Islet of Langerhans (tissue), 1 donor: ENCODE results near the gene PPFIBP1.
"Not testable (repeated sequence)": the region's sequence is repeated elsewhere in the genome, so short reads cannot be mapped to it uniquely, and the experiment has no call there.

Experiments used
- FAIRE-seq: peaks from one replicate; lab custom pipeline; 2011; peaks lifted over from hg19 to GRCh38; lab: Jason Lieb, UNC

The PPFIBP1 gene

GRCh38 chr12:27542628-27543027, 18.6 kb downstream of the PPFIBP1 start:
- FAIRE-seq, result no peak

- FAIRE-seq, result not testable (repeated sequence)
These were observed 20.9 kb downstream of the PPFIBP1 start for GRCh38 chr12:27544858-27545257.

GRCh38 chr12:27545665-27546064, 21.7 kb downstream of the PPFIBP1 start:
- no peak for FAIRE-seq

GRCh38 chr12:27547592-27547991, 23.6 kb downstream of the PPFIBP1 start:
- no peak for FAIRE-seq

- FAIRE-seq, result no peak
These were observed 24.5 kb downstream of the PPFIBP1 start for GRCh38 chr12:27548301-27549199.

GRCh38 chr12:27549236-27549800, 25.3 kb downstream of the PPFIBP1 start:
- no peak for FAIRE-seq

GRCh38 chr12:27549801-27550652, 26.0 kb downstream of the PPFIBP1 start:
- FAIRE-seq, result no peak

- no peak for FAIRE-seq
These were observed 26.6 kb downstream of the PPFIBP1 start for GRCh38 chr12:27550653-27550975.

- no peak for FAIRE-seq
These were observed 27.3 kb downstream of the PPFIBP1 start for GRCh38 chr12:27551172-27551840.

GRCh38 chr12:27552235-27552634, 28.2 kb downstream of the PPFIBP1 start:
- FAIRE-seq, result no peak

GRCh38 chr12:27552886-27553560, 29.0 kb downstream of the PPFIBP1 start:
- no peak for FAIRE-seq

GRCh38 chr12:27553941-27554340, 29.9 kb downstream of the PPFIBP1 start:
- no peak for FAIRE-seq

GRCh38 chr12:27554421-27555186, 30.6 kb downstream of the PPFIBP1 start:
- no peak for FAIRE-seq

- FAIRE-seq, result no peak
These were observed 31.4 kb downstream of the PPFIBP1 start for GRCh38 chr12:27555361-27555760.

GRCh38 chr12:27555925-27556778, 32.1 kb downstream of the PPFIBP1 start:
- no peak for FAIRE-seq

GRCh38 chr12:27560126-27560525, 36.1 kb downstream of the PPFIBP1 start:
- no peak for FAIRE-seq

- FAIRE-seq, result no peak
These were observed 37.7 kb downstream of the PPFIBP1 start for GRCh38 chr12:27561535-27562350.

- FAIRE-seq, result no peak
These were observed 40.7 kb downstream of the PPFIBP1 start for GRCh38 chr12:27564612-27565213.

GRCh38 chr12:27566159-27566558, 42.2 kb downstream of the PPFIBP1 start:
- FAIRE-seq, result no peak
